Adipocyte (in vitro differentiated cells): ENCODE measurements around the gene CWC27.

Source experiments
- DNase-seq: peaks from one replicate; pipeline ENCODE4 v3.0.0-alpha.2; 2015; ENCODE audit warnings: low read depth
- H3K27me3 ChIP-seq: replicated peaks from 2 replicates; pipeline ENCODE4 v1.7.0; 2013; ENCODE audit warnings: mild to moderate bottlenecking, low read length, moderate library complexity; ENCODE audit not compliant: control insufficient read depth, insufficient read depth
- H3K36me3 ChIP-seq: 2 replicates; pipeline ENCODE4 v1.7.0; 2013; ENCODE audit warnings: low read length, mild to moderate bottlenecking, moderate library complexity; ENCODE audit not compliant: control insufficient read depth, insufficient read depth, severe bottlenecking
- H3K4me1 ChIP-seq: 2 replicates; pipeline ENCODE4 v1.7.0; 2013; ENCODE audit warnings: mild to moderate bottlenecking, low read length, moderate library complexity; ENCODE audit not compliant: control insufficient read depth, insufficient read depth
- H3K4me3 ChIP-seq: 2 replicates; pipeline ENCODE4 v1.7.0; 2013; ENCODE audit warnings: mild to moderate bottlenecking, low read length, moderate library complexity
- H3K9ac ChIP-seq: 2 replicates; pipeline ENCODE4 v1.7.0; 2013; ENCODE audit warnings: mild to moderate bottlenecking, low read length, moderate library complexity
- H3K9me3 ChIP-seq: 2 replicates; pipeline ENCODE4 v1.7.0; 2013; ENCODE audit warnings: mild to moderate bottlenecking, low read length, moderate library complexity; ENCODE audit not compliant: control insufficient read depth

The CWC27 gene

GRCh38 chr5:64839936-64840335, 71.2 kb downstream of the CWC27 start:
- Histone ChIP-seq H3K9ac (no peak overlapping the region), H3K27me3 (no peaks in the 10 kb centered on the region), H3K9me3 (peaks cover 6% of the 10 kb centered on the region), H3K36me3 (peaks cover 8% of the 10 kb centered on the region), H3K4me3 (no peak overlapping the region), H3K4me1 (no peaks in the 10 kb centered on the region)
- no peak for DNase-seq

GRCh38 chr5:64840958-64841357, 72.2 kb downstream of the CWC27 start:
- H3K4me1 ChIP-seq: no peaks in the 10 kb centered on the region
- no peak overlapping the region for H3K4me3 ChIP-seq
- H3K27me3 ChIP-seq: no peaks in the 10 kb centered on the region
- no peak overlapping the region for H3K9ac ChIP-seq
- DNase-seq: no peak
- peaks cover 12% of the 10 kb centered on the region for H3K36me3 ChIP-seq
- H3K9me3 ChIP-seq: peaks cover 14% of the 10 kb centered on the region

GRCh38 chr5:64853777-64854176, 85.0 kb downstream of the CWC27 start:
- DNase-seq: no peak
- no peaks in the 10 kb centered on the region for H3K27me3 ChIP-seq
- H3K36me3 ChIP-seq: no peaks in the 10 kb centered on the region
- H3K9ac ChIP-seq: no peak overlapping the region
- no peaks in the 10 kb centered on the region for H3K4me1 ChIP-seq
- no peak overlapping the region for H3K4me3 ChIP-seq
- no peaks in the 10 kb centered on the region for H3K9me3 ChIP-seq

- Histone ChIP-seq H3K9ac (no peak overlapping the region), H3K4me3 (no peak overlapping the region), H3K27me3 (no peaks in the 10 kb centered on the region), H3K4me1 (no peaks in the 10 kb centered on the region), H3K36me3 (no peaks in the 10 kb centered on the region), H3K9me3 (no peaks in the 10 kb centered on the region)
- peak; percentile 26 for DNase-seq
These were observed 86.1 kb downstream of the CWC27 start for GRCh38 chr5:64854855-64855254.

- no peaks in the 10 kb centered on the region for H3K36me3 ChIP-seq
- H3K9ac ChIP-seq: no peak overlapping the region
- H3K27me3 ChIP-seq: no peaks in the 10 kb centered on the region
- H3K9me3 ChIP-seq: no peaks in the 10 kb centered on the region
- DNase-seq: no peak
- H3K4me1 ChIP-seq: no peaks in the 10 kb centered on the region
- no peak overlapping the region for H3K4me3 ChIP-seq
These were observed 91.2 kb downstream of the CWC27 start for GRCh38 chr5:64859881-64860280.

GRCh38 chr5:64861281-64861680, 92.6 kb downstream of the CWC27 start:
- Histone ChIP-seq H3K36me3 (no peaks in the 10 kb centered on the region), H3K9me3 (no peaks in the 10 kb centered on the region), H3K27me3 (no peaks in the 10 kb centered on the region), H3K4me3 (no peak overlapping the region), H3K9ac (no peak overlapping the region), H3K4me1 (no peaks in the 10 kb centered on the region)
- DNase-seq: no peak

- Histone ChIP-seq H3K36me3 (no peaks in the 10 kb centered on the region), H3K27me3 (no peaks in the 10 kb centered on the region), H3K9ac (no peak overlapping the region), H3K4me1 (peaks cover 2% of the 10 kb centered on the region), H3K9me3 (no peaks in the 10 kb centered on the region), H3K4me3 (no peak overlapping the region)
- no peak for DNase-seq
These were observed 95.4 kb downstream of the CWC27 start for GRCh38 chr5:64864171-64864570.

GRCh38 chr5:64865662-64866061, 96.9 kb downstream of the CWC27 start:
- Histone ChIP-seq H3K27me3 (no peaks in the 10 kb centered on the region), H3K9me3 (no peaks in the 10 kb centered on the region), H3K4me1 (peaks cover 10% of the 10 kb centered on the region), H3K9ac (no peak overlapping the region), H3K36me3 (no peaks in the 10 kb centered on the region), H3K4me3 (no peak overlapping the region)
- DNase-seq: no peak

- Histone ChIP-seq H3K36me3 (no peaks in the 10 kb centered on the region), H3K27me3 (no peaks in the 10 kb centered on the region), H3K4me1 (peaks cover 12% of the 10 kb centered on the region), H3K9me3 (no peaks in the 10 kb centered on the region), H3K9ac (no peak overlapping the region), H3K4me3 (no peak overlapping the region)
- DNase-seq: peak; percentile 82
These were observed 100.7 kb downstream of the CWC27 start for GRCh38 chr5:64869419-64869818.

GRCh38 chr5:64872044-64872443, 103.3 kb downstream of the CWC27 start:
- Histone ChIP-seq H3K4me1 (peaks cover 22% of the 10 kb centered on the region), H3K4me3 (no peak overlapping the region), H3K36me3 (no peaks in the 10 kb centered on the region), H3K9ac (no peak overlapping the region), H3K27me3 (no peaks in the 10 kb centered on the region), H3K9me3 (no peaks in the 10 kb centered on the region)
- no peak for DNase-seq

- H3K27me3 ChIP-seq: no peaks in the 10 kb centered on the region
- no peak overlapping the region for H3K9ac ChIP-seq
- peaks cover 22% of the 10 kb centered on the region for H3K4me1 ChIP-seq
- DNase-seq: no peak
- no peak overlapping the region for H3K4me3 ChIP-seq
- H3K9me3 ChIP-seq: no peaks in the 10 kb centered on the region
- H3K36me3 ChIP-seq: no peaks in the 10 kb centered on the region
These were observed 104.7 kb downstream of the CWC27 start for GRCh38 chr5:64873441-64873840.

GRCh38 chr5:64874753-64875152, 106.0 kb downstream of the CWC27 start:
- DNase-seq: peak; percentile 85
- no peaks in the 10 kb centered on the region for H3K9me3 ChIP-seq
- H3K36me3 ChIP-seq: no peaks in the 10 kb centered on the region
- no peak overlapping the region for H3K9ac ChIP-seq
- H3K4me3 ChIP-seq: peak overlapping the region; percentile 39
- peaks cover 15% of the 10 kb centered on the region for H3K4me1 ChIP-seq
- no peaks in the 10 kb centered on the region for H3K27me3 ChIP-seq
